ENCODE results near the gene IL22RA1. TPM values are rescaled to one million over a fixed set of nuclear protein-coding genes. Genes with fewer than 3 reads are reported as not detected.

IL22RA1 gene
- total RNA-seq, 8 experiments from 2014 or later = 0.05 to 0.52 (median 0.13) TPM; not detected in 1

DNA sequence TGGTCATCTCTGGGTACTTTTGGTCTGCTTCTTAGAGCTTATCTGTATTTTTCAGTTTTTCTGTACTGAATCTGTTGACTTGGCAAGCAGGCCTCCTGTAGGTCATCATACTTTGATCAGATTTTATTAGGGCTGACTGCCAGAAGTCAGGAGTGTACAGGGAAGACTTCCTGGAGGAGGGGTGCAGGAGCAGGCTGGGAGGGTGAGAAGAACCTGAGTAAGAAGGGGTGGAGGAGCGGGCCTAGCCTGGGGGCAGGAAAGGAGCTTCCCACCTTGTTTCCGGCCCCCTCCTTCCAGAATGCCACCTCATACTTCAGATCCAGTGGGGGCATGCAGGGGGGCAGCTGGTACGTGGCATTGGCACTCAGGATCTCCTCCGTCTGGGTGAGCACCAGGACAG lies 18.3 kb upstream of the IL22RA1 start:
- H3K4me3 ChIP-seq = no peak overlapping the region
- in situ Hi-C loops (cut with MboI; ENCODE audit: low pct_unique_long_range_greater_than_20kb in 2 of 9, low sequenced_read_pairs in 9 of 9, unreplicated experiment in 9 of 9) = no loop called here
- H3K4me1 ChIP-seq (replicated peaks in 1 of 2) = no peaks in the 10 kb centered on the region
- no peak overlapping the region for H3K27ac ChIP-seq
- no peak for ATAC-seq (replicated peaks in 6 of 8)
- 33 to 94% (median 79%) methylated on average over 1 to 4 of the region's 4 CpGs; no CpG with 5 or more reads in 5 of the 10 experiments for WGBS, 10 experiments

DNA sequence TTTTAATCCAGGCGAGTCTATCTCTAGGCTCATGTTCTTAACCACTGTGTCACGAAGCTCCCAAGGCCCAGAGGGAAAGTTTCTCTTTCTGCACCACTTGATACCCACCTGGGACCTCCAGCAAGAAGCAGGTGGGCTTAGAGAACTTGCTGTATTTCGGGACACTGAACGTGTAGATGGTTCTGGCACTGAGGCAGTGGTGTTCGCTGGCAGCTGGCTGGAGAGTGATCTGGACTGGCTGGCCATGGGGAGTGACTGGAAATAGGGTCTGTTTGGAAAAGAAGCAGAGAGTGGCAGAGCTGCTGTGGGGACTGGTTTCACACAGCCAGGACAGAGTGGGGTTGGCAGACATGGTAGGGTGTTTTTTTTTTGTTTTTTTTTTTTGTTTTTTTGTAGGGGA lies 16.4 kb upstream of the IL22RA1 start:
- WGBS, 10 experiments = 20 to 75% (median 67%) methylated on average over 1 to 5 of the region's 5 CpGs; no CpG with 5 or more reads in 4 of the 10 experiments
- H3K27ac ChIP-seq = no peak overlapping the region
- H3K4me3 ChIP-seq = no peak overlapping the region
- in situ Hi-C loops (cut with MboI; ENCODE audit: low pct_unique_long_range_greater_than_20kb in 2 of 9, low sequenced_read_pairs in 9 of 9, unreplicated experiment in 9 of 9) = no loop called here
- no peak for ATAC-seq (replicated peaks in 6 of 8)
- H3K4me1 ChIP-seq (replicated peaks in 1 of 2) = no peaks in the 10 kb centered on the region

DNA sequence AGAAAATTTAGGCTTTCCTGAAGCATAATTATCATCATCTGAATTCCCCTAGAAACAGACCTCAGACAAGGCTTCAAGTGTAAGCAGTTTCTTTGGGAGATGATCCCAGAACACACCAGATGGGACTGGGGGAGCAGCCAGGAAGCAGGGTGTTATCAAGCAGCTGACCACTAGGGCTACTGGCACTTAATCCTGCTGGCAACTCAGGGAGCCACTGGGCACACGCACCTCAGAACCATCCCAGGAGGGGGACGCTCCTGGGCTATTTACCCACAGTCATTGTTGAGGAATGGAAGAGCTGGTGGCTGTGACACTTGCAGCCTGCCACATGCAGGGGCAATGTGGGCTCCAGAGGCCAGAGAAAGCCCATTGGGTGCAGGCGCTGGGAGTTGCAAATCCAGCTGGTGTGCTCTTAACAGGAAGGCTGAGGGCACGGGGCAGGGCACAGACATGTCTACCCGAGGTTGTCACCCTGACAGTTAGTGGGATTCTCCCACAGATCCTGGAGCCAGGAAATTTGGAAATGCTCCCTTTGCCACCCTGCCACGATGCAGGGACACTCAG lies 15.1 kb upstream of the IL22RA1 start:
- Histone ChIP-seq H3K27ac (no peak overlapping the region), H3K4me1 (replicated peaks in 1 of 2) (no peaks in the 10 kb centered on the region), H3K4me3 (no peak overlapping the region)
- 20 to 92% (median 66%) methylated on average over 1 to 5 of the region's 6 CpGs; no CpG with 5 or more reads in 4 of the 10 experiments for WGBS, 10 experiments
- ATAC-seq (replicated peaks in 6 of 8) = peak in 1 of 8 experiments; percentile 68
- in situ Hi-C loops (cut with MboI; ENCODE audit: low pct_unique_long_range_greater_than_20kb in 2 of 9, low sequenced_read_pairs in 9 of 9, unreplicated experiment in 9 of 9) = no loop called here

- Histone ChIP-seq H3K27ac (no peak overlapping the region), H3K4me1 (replicated peaks in 1 of 2) (no peaks in the 10 kb centered on the region), H3K4me3 (no peak overlapping the region)
- in situ Hi-C loops (cut with MboI; ENCODE audit: low pct_unique_long_range_greater_than_20kb in 2 of 9, low sequenced_read_pairs in 9 of 9, unreplicated experiment in 9 of 9) = no loop called here
- ATAC-seq (replicated peaks in 6 of 8) = no peak
- WGBS, 10 experiments = 73 to 94% (median 82%) methylated on average over 3 to 11 of the region's 18 CpGs; no CpG with 5 or more reads in 6 of the 10 experiments
Observed at GRCh38 chr1:24156542-24157260, 13.8 kb upstream of the IL22RA1 start.

DNA sequence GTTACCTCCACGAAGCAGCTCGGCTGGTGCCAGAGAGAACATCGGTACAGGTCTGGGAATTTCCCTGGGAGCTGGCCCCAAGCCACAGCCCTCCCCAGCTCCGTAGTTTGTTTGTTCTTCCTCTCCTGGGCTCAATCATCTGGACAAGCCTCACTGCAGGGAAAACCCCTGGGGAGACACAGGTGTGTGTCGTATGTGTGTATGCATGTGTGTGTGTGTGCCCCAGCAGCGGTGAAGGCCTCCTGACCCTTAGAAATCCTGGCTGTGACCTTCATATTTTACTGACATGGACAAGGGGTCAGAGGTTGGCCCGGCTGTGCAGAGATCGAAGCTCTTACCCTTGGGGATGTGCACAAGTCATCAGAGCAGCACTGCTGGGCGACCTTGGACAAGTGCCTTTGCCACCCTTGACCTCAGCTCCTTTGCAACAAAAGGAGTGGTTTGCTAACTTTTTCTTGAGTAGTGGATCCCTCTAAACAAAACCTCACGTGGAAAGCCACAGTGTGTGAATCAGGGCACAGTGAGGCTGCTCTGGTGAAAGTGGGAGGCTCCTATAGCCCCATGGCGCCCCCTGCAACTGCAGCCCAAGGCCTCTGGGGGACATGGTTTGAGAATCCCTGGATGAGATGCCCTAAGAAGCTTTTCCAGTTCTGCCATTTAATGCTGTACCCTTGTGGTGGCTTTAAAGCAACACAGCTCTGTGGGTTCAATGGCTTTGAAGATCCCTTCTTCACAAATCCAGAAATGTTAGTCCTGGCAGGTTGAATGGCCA lies 12.3 kb upstream of the IL22RA1 start:
- Histone ChIP-seq H3K4me1 (replicated peaks in 1 of 2) (peaks cover 0 to 5% of the 10 kb centered on the region in 2 donors), H3K4me3 (no peak overlapping the region), H3K27ac (no peak overlapping the region)
- WGBS, 10 experiments = 44 to 91% (median 67%) methylated on average over 1 to 9 of the region's 11 CpGs; no CpG with 5 or more reads in 3 of the 10 experiments
- no peak for ATAC-seq (replicated peaks in 6 of 8)
- in situ Hi-C loops (cut with MboI; ENCODE audit: low pct_unique_long_range_greater_than_20kb in 2 of 9, low sequenced_read_pairs in 9 of 9, unreplicated experiment in 9 of 9) = no loop called here

GRCh38 chr1:24154215-24154614 lies 11.3 kb upstream of the IL22RA1 start:
- no peak overlapping the region for H3K27ac ChIP-seq
- peaks cover 0 to 5% of the 10 kb centered on the region in 2 donors for H3K4me1 ChIP-seq (replicated peaks in 1 of 2)
- in situ Hi-C loops (cut with MboI; ENCODE audit: low pct_unique_long_range_greater_than_20kb in 2 of 9, low sequenced_read_pairs in 9 of 9, unreplicated experiment in 9 of 9) = no loop called here
- ATAC-seq (replicated peaks in 6 of 8) = no peak
- H3K4me3 ChIP-seq = no peak overlapping the region
- WGBS, 10 experiments = 53 to 79% (median 65%) methylated on average over 2 to 8 of the region's 8 CpGs

DNA sequence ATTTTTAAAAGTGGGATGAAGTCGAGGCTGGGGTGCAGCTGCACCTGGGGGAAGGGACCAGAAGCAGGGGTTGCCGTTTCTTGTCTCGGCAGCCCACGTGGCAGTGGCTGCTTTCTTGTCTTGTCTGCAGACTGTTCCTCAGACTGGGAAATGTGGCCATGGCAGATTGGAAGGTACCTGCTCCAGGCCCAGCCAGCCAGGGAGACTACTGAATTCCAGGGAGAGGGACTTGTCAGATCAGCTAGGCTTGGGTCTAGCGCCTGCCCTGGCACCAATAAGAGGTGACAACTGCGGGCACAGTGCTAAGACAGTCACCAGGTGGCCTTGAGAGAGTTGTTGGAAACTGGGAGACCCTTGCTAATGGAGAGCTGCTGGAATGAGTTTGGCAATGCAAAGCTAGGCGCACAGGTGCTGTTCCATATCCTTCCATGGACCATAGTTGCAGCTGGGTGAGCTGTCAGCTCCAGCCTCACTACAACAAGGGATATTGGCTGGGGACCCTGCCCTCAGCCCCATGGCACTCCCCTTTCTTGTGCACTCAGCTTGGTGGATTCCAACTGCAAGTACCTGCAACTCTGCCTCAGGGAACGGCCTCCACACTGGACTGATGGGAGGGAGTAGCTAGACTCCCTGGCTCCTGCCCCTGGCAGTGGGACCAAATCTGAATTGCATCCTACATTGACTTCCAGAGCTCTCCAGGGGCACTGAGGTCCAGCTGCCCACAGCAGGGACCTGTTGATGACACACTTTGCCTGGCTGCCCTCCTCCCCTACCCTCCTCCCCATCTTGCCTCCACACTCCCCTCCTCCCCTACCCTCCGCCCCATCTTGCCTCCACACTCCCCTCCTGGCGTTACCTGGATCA lies 9.9 kb upstream of the IL22RA1 start:
- WGBS, 10 experiments = 0 to 100% (median 82%) methylated on average over 1 to 7 of the region's 10 CpGs; no CpG with 5 or more reads in 2 of the 10 experiments
- Histone ChIP-seq H3K4me3 (no peak overlapping the region), H3K4me1 (replicated peaks in 1 of 2) (peaks cover 0 to 5% of the 10 kb centered on the region in 2 donors), H3K27ac (no peak overlapping the region)
- in situ Hi-C loops (cut with MboI; ENCODE audit: low pct_unique_long_range_greater_than_20kb in 2 of 9, low sequenced_read_pairs in 9 of 9, unreplicated experiment in 9 of 9) = no loop called here
- no peak for ATAC-seq (replicated peaks in 6 of 8)

GRCh38 chr1:24151175-24151533 lies 8.2 kb upstream of the IL22RA1 start:
- WGBS, 10 experiments = 10 to 100% (median 34%) methylated on average over 1 to 11 of the region's 12 CpGs
- ATAC-seq (replicated peaks in 6 of 8) = no peak
- Histone ChIP-seq H3K4me1 (replicated peaks in 1 of 2) (peaks cover 0 to 5% of the 10 kb centered on the region in 2 donors), H3K27ac (no peak overlapping the region), H3K4me3 (no peak overlapping the region)
- in situ Hi-C loops (cut with MboI; ENCODE audit: low pct_unique_long_range_greater_than_20kb in 2 of 9, low sequenced_read_pairs in 9 of 9, unreplicated experiment in 9 of 9) = no loop called here

GRCh38 chr1:24150234-24151174 lies 7.6 kb upstream of the IL22RA1 start:
- WGBS, 10 experiments = 3 to 48% (median 24%) methylated on average over 4 to 32 of the region's 36 CpGs; no CpG with 5 or more reads in 1 of the 10 experiments
- in situ Hi-C loops (cut with MboI; ENCODE audit: low pct_unique_long_range_greater_than_20kb in 2 of 9, low sequenced_read_pairs in 9 of 9, unreplicated experiment in 9 of 9) = no loop called here
- peak; percentile 85 to 98 (median 88) for ATAC-seq (replicated peaks in 6 of 8)
- Histone ChIP-seq H3K27ac (no peak overlapping the region), H3K4me3 (peak overlapping the region in 3 of 5 donors; percentile 6 to 25 (median 11)), H3K4me1 (replicated peaks in 1 of 2) (peaks cover 0 to 5% of the 10 kb centered on the region in 2 donors)

- no peak overlapping the region for H3K4me3 ChIP-seq
- peak; percentile 9 to 89 (median 49) for ATAC-seq (replicated peaks in 6 of 8)
- peaks cover 0 to 5% of the 10 kb centered on the region in 2 donors for H3K4me1 ChIP-seq (replicated peaks in 1 of 2)
- in situ Hi-C loops (cut with MboI; ENCODE audit: low pct_unique_long_range_greater_than_20kb in 2 of 9, low sequenced_read_pairs in 9 of 9, unreplicated experiment in 9 of 9) = no loop called here
- H3K27ac ChIP-seq = no peak overlapping the region
- 0 to 95% (median 83%) methylated on average over 1 to 5 of the region's 5 CpGs; no CpG with 5 or more reads in 1 of the 10 experiments for WGBS, 10 experiments
Observed at GRCh38 chr1:24149866-24150233, 6.9 kb upstream of the IL22RA1 start.

DNA sequence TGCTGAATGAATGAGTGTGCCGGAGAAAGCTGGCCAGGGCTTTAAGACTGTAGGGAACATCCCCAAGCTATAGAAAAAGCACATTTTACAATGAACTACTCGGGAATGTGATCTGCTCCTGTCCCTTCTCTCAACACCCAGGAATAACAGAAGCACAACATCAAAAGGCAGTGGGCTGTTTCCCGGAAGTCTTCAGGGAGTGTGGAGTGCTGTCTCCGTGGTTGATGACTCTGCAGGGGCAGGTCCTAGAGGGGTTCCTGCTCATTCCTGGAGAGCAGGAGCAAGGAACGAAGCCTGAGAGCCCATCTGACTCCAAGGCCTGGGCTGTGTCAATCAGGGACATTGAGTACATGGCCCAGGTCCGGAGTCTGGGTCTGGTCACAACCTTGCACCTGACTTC lies 4.9 kb upstream of the IL22RA1 start:
- Histone ChIP-seq H3K4me3 (no peak overlapping the region), H3K27ac (no peak overlapping the region), H3K4me1 (replicated peaks in 1 of 2) (peaks cover 0 to 5% of the 10 kb centered on the region in 2 donors)
- ATAC-seq (replicated peaks in 6 of 8) = no peak
- 36 to 100% (median 54%) methylated on average over 2 to 5 of the region's 6 CpGs; no CpG with 5 or more reads in 1 of the 10 experiments for WGBS, 10 experiments
- in situ Hi-C loops (cut with MboI; ENCODE audit: low pct_unique_long_range_greater_than_20kb in 2 of 9, low sequenced_read_pairs in 9 of 9, unreplicated experiment in 9 of 9) = no loop called here

DNA sequence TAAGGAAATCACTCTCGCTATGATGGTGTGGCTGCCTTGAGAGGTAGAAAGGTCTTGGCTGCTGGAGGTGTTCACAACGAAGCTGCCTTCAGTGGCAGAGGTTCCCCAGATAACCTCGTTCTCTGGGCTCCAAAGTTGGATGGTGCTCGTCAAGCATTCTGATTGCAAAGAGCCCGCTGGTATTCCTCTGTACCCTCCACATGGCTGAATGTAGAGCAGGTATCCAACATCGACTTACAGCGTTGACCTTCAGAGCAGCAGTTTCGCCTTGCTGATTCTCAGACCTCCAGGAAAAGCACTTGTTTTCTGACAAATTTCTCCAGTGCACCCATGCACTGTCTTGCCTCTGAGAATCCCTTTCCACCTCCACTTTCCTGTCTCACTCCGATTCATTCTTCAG lies 4.3 kb upstream of the IL22RA1 start:
- 54 to 100% (median 87%) methylated on average over 1 to 9 of the region's 9 CpGs; no CpG with 5 or more reads in 1 of the 10 experiments for WGBS, 10 experiments
- no peak for ATAC-seq (replicated peaks in 6 of 8)
- in situ Hi-C loops (cut with MboI; ENCODE audit: low pct_unique_long_range_greater_than_20kb in 2 of 9, low sequenced_read_pairs in 9 of 9, unreplicated experiment in 9 of 9) = no loop called here

More for the DNA sequence above, 4.3 kb upstream of the IL22RA1 start:
- peaks cover 0 to 5% of the 10 kb centered on the region in 2 donors for H3K4me1 ChIP-seq (replicated peaks in 1 of 2)
- no peak overlapping the region for H3K27ac ChIP-seq
- H3K4me3 ChIP-seq = no peak overlapping the region

Measured in motor neuron (in vitro differentiated cells).